Ovary (tissue), 3 donors: ENCODE measurements around the gene TRIM28.

Source experiments
- EP300 ChIP-seq: sonication (generic); formaldehyde crosslinking; IDR thresholded peaks from one replicate; pipeline ENCODE4 v1.6.1; 2017; ENCODE audit warnings: antibody characterized with exemption
- POLR2A ChIP-seq: fragments of 450-650 bp; IDR thresholded peaks from one replicate; pipeline ENCODE4 v1.6.1; 2017; ENCODE audit warnings: antibody characterized with exemption, mild to moderate bottlenecking, moderate library complexity
- TF ChIP-seq, protein P1 (sequence below), 3 donors: fragments of 450-650 bp in 2 of 3; fragments of 200-600 bp in 1 of 3; IDR thresholded peaks; one replicate each; pipeline versions ENCODE4 v1.5.1 to v1.8.0; 2016 to 2022; ENCODE audit warnings: antibody characterized with exemption in 3 of 3, mild to moderate bottlenecking in 1 of 3
- donor health status: DM: no; HTN: no; CAD: no.

DNA sequence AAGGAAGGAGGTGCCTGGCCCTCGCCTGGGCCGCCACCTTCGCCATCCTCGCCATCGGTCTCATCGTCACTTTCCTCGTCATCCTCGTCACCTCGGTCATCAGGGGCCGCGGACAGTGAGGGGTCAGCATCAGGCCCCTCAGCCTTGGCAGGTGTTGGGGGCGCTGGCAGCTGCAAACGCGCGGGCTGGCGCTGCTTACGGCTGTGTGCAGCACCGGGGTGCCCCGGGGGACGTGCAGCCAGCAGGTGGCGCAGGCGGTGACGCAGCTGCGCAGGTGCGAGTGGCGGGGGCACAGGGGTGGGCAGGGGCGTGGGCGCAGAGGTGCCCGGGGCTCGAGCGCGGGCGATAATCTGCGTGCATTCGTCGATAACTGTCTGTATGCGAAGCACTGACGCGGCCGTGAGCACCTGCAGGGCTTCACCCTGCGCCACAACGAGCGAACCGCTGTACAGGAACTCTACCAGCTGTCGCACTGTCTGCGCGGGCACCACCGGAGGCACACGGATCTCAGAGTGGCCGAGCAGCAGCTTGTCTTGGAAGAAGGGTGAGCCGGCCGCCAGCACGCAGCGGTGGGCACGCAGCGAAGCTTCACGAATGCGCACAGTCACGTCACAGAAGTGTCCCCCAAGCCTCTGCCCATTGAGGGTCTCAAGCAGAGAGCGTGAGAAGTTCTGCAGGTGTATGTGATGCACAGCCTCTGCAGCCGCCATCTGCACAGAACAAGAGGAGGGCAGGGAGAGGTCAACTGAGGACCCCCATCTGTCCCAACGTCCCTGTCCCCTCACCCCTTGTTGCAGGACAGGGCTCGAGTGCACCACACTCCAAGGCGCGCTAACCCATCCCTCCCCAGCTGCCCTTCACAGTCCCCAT is 26.7 kb upstream of the TRIM28 start:
- TF ChIP-seq EP300 (no peak), POLR2A (no peak)
- TF ChIP-seq, protein P1, sequence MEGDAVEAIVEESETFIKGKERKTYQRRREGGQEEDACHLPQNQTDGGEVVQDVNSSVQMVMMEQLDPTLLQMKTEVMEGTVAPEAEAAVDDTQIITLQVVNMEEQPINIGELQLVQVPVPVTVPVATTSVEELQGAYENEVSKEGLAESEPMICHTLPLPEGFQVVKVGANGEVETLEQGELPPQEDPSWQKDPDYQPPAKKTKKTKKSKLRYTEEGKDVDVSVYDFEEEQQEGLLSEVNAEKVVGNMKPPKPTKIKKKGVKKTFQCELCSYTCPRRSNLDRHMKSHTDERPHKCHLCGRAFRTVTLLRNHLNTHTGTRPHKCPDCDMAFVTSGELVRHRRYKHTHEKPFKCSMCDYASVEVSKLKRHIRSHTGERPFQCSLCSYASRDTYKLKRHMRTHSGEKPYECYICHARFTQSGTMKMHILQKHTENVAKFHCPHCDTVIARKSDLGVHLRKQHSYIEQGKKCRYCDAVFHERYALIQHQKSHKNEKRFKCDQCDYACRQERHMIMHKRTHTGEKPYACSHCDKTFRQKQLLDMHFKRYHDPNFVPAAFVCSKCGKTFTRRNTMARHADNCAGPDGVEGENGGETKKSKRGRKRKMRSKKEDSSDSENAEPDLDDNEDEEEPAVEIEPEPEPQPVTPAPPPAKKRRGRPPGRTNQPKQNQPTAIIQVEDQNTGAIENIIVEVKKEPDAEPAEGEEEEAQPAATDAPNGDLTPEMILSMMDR (IDR thresholded peaks at IDR 0.05): no peak
